Endothelial cell of umbilical vein (primary cell): ENCODE data around the gene BRSK2. TPM values are rescaled to one million over a fixed set of nuclear protein-coding genes. Genes with fewer than 3 reads are reported as not detected.
A peak's percentile ranks its signal among the peaks of the same experiment; 100 is the strongest.

Source experiments
- BruUV-seq: library from RNA; stranded (reverse); fragments of 400-500 nt; replicated peaks from 2 replicates; lab custom pipeline; 2021; lab: Mats Ljungman, UMichigan
- CTCF ChIA-PET: fragments of 300-600, 350-600 bp; sonication (Branson Sonifier 250); formaldehyde crosslinking; loops from one replicate; lab custom pipeline; 2021; ENCODE audit warnings: antibody characterized with exemption, inconsistent platforms; lab: Charles Lee
- POLR2A ChIA-PET: fragments of 300-600, 350-600 bp; sonication (Branson Sonifier 250); formaldehyde crosslinking; loops from one replicate; lab custom pipeline; 2021; ENCODE audit warnings: antibody characterized with exemption, inconsistent platforms; lab: Charles Lee
- DNase-seq: peaks from one replicate; pipeline ENCODE4 v3.0.0-alpha.2; 2011; ENCODE audit warnings: low read depth, low spot score
- FAIRE-seq: peaks from 2 replicates; lab custom pipeline; 2011; peaks lifted over from hg19 to GRCh38; lab: Jason Lieb, UNC
- H2AFZ ChIP-seq: 2 replicates; pipeline ENCODE4 v1.6.0; 2012; ENCODE audit warnings: low read depth, low read length, control low read depth, inconsistent platforms
- H3K27ac ChIP-seq: 2 replicates; pipeline ENCODE4 v1.5.1; 2011; ENCODE audit warnings: low read depth, mild to moderate bottlenecking, control low read depth, low read length, moderate library complexity; ENCODE audit not compliant: insufficient read depth
- H3K27me3 ChIP-seq, 2 experiments: 2 replicates each; pipeline versions ENCODE4 v1.6.0 to v1.6.1; 2011; ENCODE audit warnings: low read length in 2 of 2, mixed read lengths in 1 of 2; ENCODE audit not compliant: control insufficient read depth in 2 of 2, insufficient read depth in 2 of 2
- H3K36me3 ChIP-seq, 2 experiments: 2 replicates in 1 of 2; 3 replicates in 1 of 2; pipeline ENCODE4 v1.5.1; 2011; ENCODE audit warnings: low read length in 2 of 2, mild to moderate bottlenecking in 1 of 2, moderate library complexity in 1 of 2; ENCODE audit not compliant: control insufficient read depth in 2 of 2, insufficient read depth in 2 of 2; ENCODE audit errors: extremely low read depth in 1 of 2
- H3K4me1 ChIP-seq: 3 replicates; pipeline ENCODE4 v1.5.1; 2011; ENCODE audit warnings: mild to moderate bottlenecking, low read length; ENCODE audit not compliant: control insufficient read depth, insufficient read depth; ENCODE audit errors: extremely low read depth
- H3K4me2 ChIP-seq: 2 replicates; pipeline ENCODE4 v1.6.1; 2011; ENCODE audit warnings: low read length, control low read depth, mixed read lengths; ENCODE audit not compliant: insufficient read depth
- H3K4me3 ChIP-seq, 3 experiments: fragments of 200-600 bp in 1 of 3; sonication (generic), shearing (Covaris generic) in 1 of 3; replicated peaks in 1 of 3; 2 replicates each; pipeline ENCODE4 v1.5.1; 2011 to 2016; ENCODE audit warnings: control low read depth in 3 of 3, low read length in 3 of 3, mild to moderate bottlenecking in 2 of 3, inconsistent platforms in 1 of 3, low read depth in 1 of 3, moderate library complexity in 1 of 3; ENCODE audit not compliant: insufficient read depth in 1 of 3
- H3K79me2 ChIP-seq: 2 replicates; pipeline ENCODE4 v1.6.0; 2012; ENCODE audit warnings: low read length, inconsistent platforms; ENCODE audit not compliant: control insufficient read depth, insufficient read depth
- H3K9ac ChIP-seq: replicated peaks from 2 replicates; pipeline ENCODE3; 2011; ENCODE audit warnings: low read length, control low read depth; ENCODE audit not compliant: insufficient read depth; ENCODE audit errors: extremely low read depth
- H3K9me1 ChIP-seq: replicated peaks from 3 replicates; pipeline ENCODE4 v1.6.0; 2011; ENCODE audit warnings: mild to moderate bottlenecking, low read length; ENCODE audit not compliant: control insufficient read depth, insufficient read depth; ENCODE audit errors: extremely low read depth
- H3K9me3 ChIP-seq: replicated peaks from 2 replicates; pipeline ENCODE4 v1.5.1; 2012; ENCODE audit warnings: low read length, inconsistent platforms; ENCODE audit not compliant: control insufficient read depth, insufficient read depth
- H4K20me1 ChIP-seq: replicated peaks from 2 replicates; pipeline ENCODE3; 2011; ENCODE audit warnings: mild to moderate bottlenecking, low read length; ENCODE audit not compliant: control insufficient read depth, insufficient read depth; ENCODE audit errors: extremely low read depth
- EZH2 ChIP-seq: IDR thresholded peaks from 2 replicates; pipeline ENCODE4 v1.6.1; 2012; ENCODE audit warnings: borderline replicate concordance, low read depth, mild to moderate bottlenecking, moderate library complexity, low read length, inconsistent platforms; ENCODE audit not compliant: severe bottlenecking
- FOS ChIP-seq: IDR thresholded peaks from 2 replicates; pipeline ENCODE4 v1.6.1; 2011; ENCODE audit warnings: mild to moderate bottlenecking, low read length, moderate library complexity, borderline replicate concordance; ENCODE audit not compliant: insufficient read depth
- JUN ChIP-seq: IDR thresholded peaks from 2 replicates; pipeline ENCODE4 v1.6.1; 2011; ENCODE audit warnings: borderline replicate concordance, low read depth; ENCODE audit not compliant: insufficient read length, insufficient read depth
- MAX ChIP-seq: IDR thresholded peaks from 2 replicates; pipeline ENCODE4 v1.6.1; 2011; ENCODE audit not compliant: insufficient read depth, insufficient read length
- dilution Hi-C: fragments of 300-500 bp; cut with MboI; formaldehyde crosslinking; loops from one replicate; pipeline ENCODE4 v1.15.0; 2019; ENCODE audit warnings: low sequenced_read_pairs; ENCODE audit not compliant: extremely low pct_ligation_motif_present
- intact Hi-C: fragments of 100-400 bp; cut with micrococcal nuclease; formaldehyde crosslinking; loops from one replicate; pipeline ENCODE4 v1.10.0; 2022
- polyA plus RNA-seq, 4 experiments: library from polyadenylated mRNA; depleted of rRNA in 3 of 4; stranded (reverse) in 3 of 4; unstranded in 1 of 4; fragments of >200 nt; gene quantifications; 2 replicates each; pipeline versions ENCODE4 v1.2.1 to v1.2.3, GENCODE V29; 2011 to 2012; ENCODE audit warnings: missing spikeins in 1 of 4
- total RNA-seq: library from RNA; stranded (reverse); gene quantifications from 2 replicates; pipeline ENCODE4 v1.2.3, GENCODE V29; 2021
- TF ChIP-seq, protein P1 (sequence below), 2 donors: IDR thresholded peaks; 1 replicate in 1 of 2; 2 replicates in 1 of 2; pipeline ENCODE4 v1.5.1; 2011; ENCODE audit warnings: low read length in 2 of 2, mild to moderate bottlenecking in 2 of 2, moderate library complexity in 2 of 2, control low read depth in 1 of 2, inconsistent platforms in 1 of 2, low read depth in 1 of 2; ENCODE audit not compliant: insufficient read depth in 1 of 2; ENCODE audit errors: extremely low read depth in 1 of 2

Gene BRSK2
- total and polyA plus RNA-seq, 2 donors (not counting 3 experiments of a cell fraction or from before 2014, with no cell fraction given) = 0.08 to 0.20 TPM

DNA sequence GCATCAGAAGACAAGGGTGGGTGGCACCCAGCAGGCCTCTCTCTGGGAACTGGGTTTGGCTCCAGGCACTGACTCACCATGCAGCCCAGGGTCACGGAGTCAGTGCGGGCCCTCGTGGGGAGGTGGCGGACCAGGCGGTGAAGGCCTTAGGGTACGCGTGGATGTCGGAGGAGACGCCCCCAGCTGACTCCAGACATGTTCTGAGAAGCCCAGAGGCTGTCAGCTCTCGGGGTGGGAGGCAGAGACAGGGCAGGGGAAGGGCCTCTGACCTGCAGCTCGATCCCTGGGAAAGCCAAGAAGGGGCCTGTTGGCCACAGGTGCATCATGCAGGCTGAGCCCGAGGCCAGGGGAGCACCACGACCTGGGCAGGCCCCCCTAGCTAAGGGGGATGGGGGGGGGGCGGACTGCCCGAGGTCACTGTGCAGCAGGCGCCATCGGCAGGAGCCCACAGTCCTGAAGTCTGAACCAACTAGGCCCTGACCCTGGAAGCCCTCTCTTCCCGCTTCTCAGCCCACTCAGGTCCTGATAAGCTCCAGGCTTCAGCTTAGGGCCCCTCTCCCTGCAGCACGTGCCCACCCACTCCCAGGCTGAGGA lies 78.8 kb downstream of the BRSK2 start:
- H2AFZ ChIP-seq = no peak overlapping the region
- ChIA-PET POLR2A (no interaction called here), CTCF (no interaction called here)
- no peak for FAIRE-seq
- no peak overlapping the region for H3K9ac ChIP-seq
- dilution Hi-C loops (no loop called here), intact Hi-C loops (no loop called here)
- no peak for DNase-seq
- no TSS peak for BruUV-seq
- no peak overlapping the region for H3K4me3 ChIP-seq
- TF ChIP-seq, protein P1, sequence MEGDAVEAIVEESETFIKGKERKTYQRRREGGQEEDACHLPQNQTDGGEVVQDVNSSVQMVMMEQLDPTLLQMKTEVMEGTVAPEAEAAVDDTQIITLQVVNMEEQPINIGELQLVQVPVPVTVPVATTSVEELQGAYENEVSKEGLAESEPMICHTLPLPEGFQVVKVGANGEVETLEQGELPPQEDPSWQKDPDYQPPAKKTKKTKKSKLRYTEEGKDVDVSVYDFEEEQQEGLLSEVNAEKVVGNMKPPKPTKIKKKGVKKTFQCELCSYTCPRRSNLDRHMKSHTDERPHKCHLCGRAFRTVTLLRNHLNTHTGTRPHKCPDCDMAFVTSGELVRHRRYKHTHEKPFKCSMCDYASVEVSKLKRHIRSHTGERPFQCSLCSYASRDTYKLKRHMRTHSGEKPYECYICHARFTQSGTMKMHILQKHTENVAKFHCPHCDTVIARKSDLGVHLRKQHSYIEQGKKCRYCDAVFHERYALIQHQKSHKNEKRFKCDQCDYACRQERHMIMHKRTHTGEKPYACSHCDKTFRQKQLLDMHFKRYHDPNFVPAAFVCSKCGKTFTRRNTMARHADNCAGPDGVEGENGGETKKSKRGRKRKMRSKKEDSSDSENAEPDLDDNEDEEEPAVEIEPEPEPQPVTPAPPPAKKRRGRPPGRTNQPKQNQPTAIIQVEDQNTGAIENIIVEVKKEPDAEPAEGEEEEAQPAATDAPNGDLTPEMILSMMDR (IDR thresholded peaks at IDR 0.05; ENCODE audit: extremely low read depth in 1 of 2, insufficient read depth in 1 of 2, low read depth in 1 of 2, low read length in 2 of 2) = no peak
- no peak for TF ChIP-seq EZH2
- no peaks in the 10 kb centered on the region for H4K20me1 ChIP-seq
- no peaks in the 10 kb centered on the region for H3K4me1 ChIP-seq
- no peaks in the 10 kb centered on the region for H3K79me2 ChIP-seq
- no peak overlapping the region for H3K4me2 ChIP-seq
- peaks cover 0 to 5% of the 10 kb centered on the region in 2 experiments for H3K36me3 ChIP-seq
- H3K9me1 ChIP-seq = no peaks in the 10 kb centered on the region
- no peaks in the 10 kb centered on the region for H3K27me3 ChIP-seq
- no peaks in the 10 kb centered on the region for H3K9me3 ChIP-seq
- no peak overlapping the region for H3K27ac ChIP-seq

DNA sequence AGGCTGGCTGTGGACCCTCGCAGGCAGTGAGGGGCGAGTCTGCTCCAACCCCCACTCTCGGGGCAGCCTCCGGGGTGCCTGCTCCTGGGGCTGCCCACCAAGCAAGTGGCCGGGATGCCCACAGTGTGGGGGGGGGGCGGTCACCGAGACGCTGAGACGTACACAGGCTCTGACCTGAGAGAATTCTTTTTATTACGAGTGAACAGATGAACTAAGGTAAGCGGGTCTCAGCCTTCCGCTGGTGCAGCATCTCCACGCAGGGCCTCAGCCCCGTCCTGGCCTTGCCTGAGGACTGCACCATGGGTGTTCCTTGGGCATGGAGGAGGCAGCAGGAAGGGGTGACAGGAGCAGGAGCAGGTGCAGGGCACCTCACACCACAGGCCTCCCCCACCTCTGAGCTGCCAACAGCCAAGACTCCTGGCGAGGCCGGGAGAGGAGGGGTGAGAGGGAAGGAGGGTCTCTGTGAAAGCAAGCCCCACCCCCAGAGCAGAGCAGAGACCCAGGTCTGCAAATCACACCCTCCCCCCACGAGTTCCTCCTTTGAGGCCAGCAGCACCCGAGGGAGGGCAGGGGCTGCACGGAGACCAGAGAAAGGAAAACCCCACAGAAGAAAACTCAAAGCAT lies 79.7 kb downstream of the BRSK2 start:
- no peak overlapping the region for H2AFZ ChIP-seq
- H3K79me2 ChIP-seq = no peaks in the 10 kb centered on the region
- H3K4me2 ChIP-seq = no peak overlapping the region
- dilution Hi-C loops = no loop called here
- TF ChIP-seq JUN = no peak
- TF ChIP-seq MAX = no peak
- TF ChIP-seq FOS = no peak
- TF ChIP-seq EZH2 = no peak
- FAIRE-seq = no peak
- no peak for DNase-seq
- BruUV-seq = TSS peak; percentile 12
- intact Hi-C loops = no loop called here
- H3K9me1 ChIP-seq = no peaks in the 10 kb centered on the region
- H3K9ac ChIP-seq = no peak overlapping the region
- no peaks in the 10 kb centered on the region for H4K20me1 ChIP-seq
- no peaks in the 10 kb centered on the region for H3K27me3 ChIP-seq
- H3K9me3 ChIP-seq = no peaks in the 10 kb centered on the region
- H3K27ac ChIP-seq = no peak overlapping the region
- no peak overlapping the region for H3K4me3 ChIP-seq
- CTCF ChIA-PET = no interaction called here
- no peaks in the 10 kb centered on the region for H3K4me1 ChIP-seq
- peaks cover 0 to 5% of the 10 kb centered on the region in 2 experiments for H3K36me3 ChIP-seq
- POLR2A ChIA-PET = no interaction called here
